HTERT RPE-1 (cell line): ENCODE data around the gene PCIF1.
"Not testable (repeated sequence)": the region's sequence is repeated elsewhere in the genome, so short reads cannot be mapped to it uniquely, and the experiment has no call there.

Experiments
- in situ Hi-C: fragments of 300-500 bp; cut with MboI; formaldehyde crosslinking; loops from 4 replicates; pipeline ENCODE4 v1.14.3; 2020; ENCODE audit warnings: low sequenced_read_pairs

The PCIF1 gene

GRCh38 chr20:45921337-45922189, 12.9 kb upstream of the PCIF1 start:
- in situ Hi-C loops: no loop called here

- in situ Hi-C loops: no loop called here
Observed at GRCh38 chr20:45924391-45925261, 9.9 kb upstream of the PCIF1 start.

- in situ Hi-C loops: no loop called here
Observed at GRCh38 chr20:45925821-45926506, 8.5 kb upstream of the PCIF1 start.

- in situ Hi-C loops: no loop called here
Observed at GRCh38 chr20:45926731-45927070, 7.8 kb upstream of the PCIF1 start.

GRCh38 chr20:45927071-45927878, 7.2 kb upstream of the PCIF1 start:
- in situ Hi-C loops: no loop called here

GRCh38 chr20:45931680-45932079, 2.8 kb upstream of the PCIF1 start:
- in situ Hi-C loops: not testable (repeated sequence)

- in situ Hi-C loops: no loop called here
Observed at GRCh38 chr20:45933266-45934045, 1.0 kb upstream of the PCIF1 start.

- in situ Hi-C loops: no loop called here
Observed at GRCh38 chr20:45934046-45934585, 367 bp upstream of the PCIF1 start.

- in situ Hi-C loops: no loop called here
Observed at GRCh38 chr20:45935416-45936046, 1.0 kb downstream of the PCIF1 start.

- in situ Hi-C loops: no loop called here
Observed at GRCh38 chr20:45937765-45938164, 3.3 kb downstream of the PCIF1 start.

GRCh38 chr20:45938727-45939438, 4.4 kb downstream of the PCIF1 start:
- in situ Hi-C loops: no loop called here

- in situ Hi-C loops: no loop called here
Observed at GRCh38 chr20:45940053-45940452, 5.6 kb downstream of the PCIF1 start.

- in situ Hi-C loops: no loop called here
Observed at GRCh38 chr20:45940469-45940868, 6.0 kb downstream of the PCIF1 start.

- in situ Hi-C loops: no loop called here
Observed at GRCh38 chr20:45943613-45944012, 9.1 kb downstream of the PCIF1 start.

GRCh38 chr20:45944151-45944964, 9.9 kb downstream of the PCIF1 start:
- in situ Hi-C loops: no loop called here

- in situ Hi-C loops: no loop called here
Observed at GRCh38 chr20:45944965-45945677, 10.6 kb downstream of the PCIF1 start.

GRCh38 chr20:45945678-45946148, 11.2 kb downstream of the PCIF1 start:
- in situ Hi-C loops: no loop called here
